22Rv1 (cell line): Measurements from ENCODE around the gene PPP6R3.

ENCODE experiments used
- H3K27ac ChIP-seq: fragments of 450-650 bp; 2 replicates; pipeline ENCODE4 v1.5.1; 2017
- ZFX ChIP-seq: fragments of 450-650 bp; IDR thresholded peaks from 2 replicates; pipeline ENCODE4 v1.6.1; 2017; ENCODE audit warnings: antibody characterized with exemption, borderline replicate concordance
- TF ChIP-seq, protein P1 (sequence below): fragments of 450-650 bp; IDR thresholded peaks from 2 replicates; pipeline ENCODE4 v1.5.1; 2017; ENCODE audit warnings: mild to moderate bottlenecking

Gene PPP6R3

DNA sequence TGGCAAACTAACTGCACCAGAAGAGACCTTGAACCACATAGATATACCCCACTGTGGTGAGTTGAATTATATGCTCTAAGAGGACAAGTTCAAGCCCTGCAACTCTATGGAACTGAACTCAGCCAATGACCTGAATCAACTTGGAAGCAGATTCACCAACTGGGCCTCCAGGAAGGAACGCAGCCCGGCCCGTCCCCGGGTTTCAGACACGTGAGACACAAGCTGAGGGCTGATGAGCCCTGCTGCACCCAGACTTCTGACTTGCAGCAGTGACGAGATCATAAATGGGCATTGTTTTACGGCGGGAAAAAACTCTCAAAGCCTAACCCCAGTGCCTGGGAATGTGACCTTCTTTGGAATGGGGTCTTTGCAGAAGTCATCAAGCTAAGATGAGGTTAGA, 195.3 kb downstream of the PPP6R3 start:
- TF ChIP-seq, protein P1, sequence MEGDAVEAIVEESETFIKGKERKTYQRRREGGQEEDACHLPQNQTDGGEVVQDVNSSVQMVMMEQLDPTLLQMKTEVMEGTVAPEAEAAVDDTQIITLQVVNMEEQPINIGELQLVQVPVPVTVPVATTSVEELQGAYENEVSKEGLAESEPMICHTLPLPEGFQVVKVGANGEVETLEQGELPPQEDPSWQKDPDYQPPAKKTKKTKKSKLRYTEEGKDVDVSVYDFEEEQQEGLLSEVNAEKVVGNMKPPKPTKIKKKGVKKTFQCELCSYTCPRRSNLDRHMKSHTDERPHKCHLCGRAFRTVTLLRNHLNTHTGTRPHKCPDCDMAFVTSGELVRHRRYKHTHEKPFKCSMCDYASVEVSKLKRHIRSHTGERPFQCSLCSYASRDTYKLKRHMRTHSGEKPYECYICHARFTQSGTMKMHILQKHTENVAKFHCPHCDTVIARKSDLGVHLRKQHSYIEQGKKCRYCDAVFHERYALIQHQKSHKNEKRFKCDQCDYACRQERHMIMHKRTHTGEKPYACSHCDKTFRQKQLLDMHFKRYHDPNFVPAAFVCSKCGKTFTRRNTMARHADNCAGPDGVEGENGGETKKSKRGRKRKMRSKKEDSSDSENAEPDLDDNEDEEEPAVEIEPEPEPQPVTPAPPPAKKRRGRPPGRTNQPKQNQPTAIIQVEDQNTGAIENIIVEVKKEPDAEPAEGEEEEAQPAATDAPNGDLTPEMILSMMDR = no peak

DNA sequence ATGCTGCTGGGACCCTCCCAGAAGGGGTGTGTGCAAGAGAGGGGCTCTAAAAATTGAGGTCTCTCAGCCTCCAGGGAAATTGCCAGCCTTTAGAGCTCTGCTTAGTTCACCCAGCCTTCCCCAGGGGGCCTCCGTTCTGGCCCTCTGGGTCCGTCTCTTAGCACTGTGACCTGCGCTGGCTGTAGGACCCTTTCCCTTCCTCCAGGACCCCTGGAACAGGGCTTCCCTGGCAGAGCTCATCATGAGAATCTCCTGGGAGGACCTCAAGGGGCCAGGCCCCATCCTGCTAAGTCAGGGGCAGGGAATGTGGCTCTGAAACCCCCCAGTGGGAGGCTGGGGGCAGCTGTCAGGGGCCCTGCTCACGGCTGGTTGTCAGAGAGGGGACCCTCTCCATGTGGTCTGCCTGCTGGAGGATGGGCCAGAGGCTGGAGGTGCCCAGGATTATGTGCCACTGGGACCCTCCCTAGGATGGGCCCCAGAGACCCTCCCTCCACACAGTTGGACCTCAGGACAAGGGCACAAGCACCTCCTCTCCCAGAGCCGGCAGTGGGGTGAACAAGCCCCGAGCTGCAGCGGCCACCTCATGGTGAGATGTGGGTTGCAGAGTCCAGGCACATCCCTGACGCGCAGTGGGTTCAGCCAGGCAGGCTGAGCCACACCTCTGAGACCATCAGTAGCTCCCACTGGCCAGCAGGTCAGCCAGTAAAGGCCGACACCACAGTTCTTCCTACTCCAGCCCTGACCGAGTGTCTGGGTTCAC, 196.6 kb downstream of the PPP6R3 start:
- TF ChIP-seq, protein P1 = no peak
- TF ChIP-seq ZFX = no peak
- no peak overlapping the region for H3K27ac ChIP-seq

More for the DNA sequence above, 195.3 kb downstream of the PPP6R3 start:
- no peak overlapping the region for H3K27ac ChIP-seq

DNA sequence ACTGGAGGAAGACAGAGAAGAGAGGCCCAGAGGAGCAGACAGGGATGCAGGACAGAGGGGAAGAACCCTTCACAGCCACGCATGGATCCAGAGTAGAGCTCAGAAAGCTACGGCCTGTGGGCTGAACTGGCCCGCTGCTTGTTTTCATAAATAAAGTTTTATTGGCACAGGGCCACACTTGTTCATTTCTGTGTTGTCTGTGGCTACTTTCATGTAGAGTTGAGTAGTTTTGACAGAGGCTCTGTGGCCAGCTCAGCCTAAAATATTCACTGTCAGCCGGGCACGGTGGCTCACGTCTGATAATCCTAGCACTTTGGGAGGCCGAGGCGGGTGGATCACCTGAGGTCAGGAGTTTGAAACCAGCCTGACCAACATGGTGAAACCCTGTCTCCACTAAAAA, 197.5 kb downstream of the PPP6R3 start:
- no peak overlapping the region for H3K27ac ChIP-seq
- TF ChIP-seq ZFX = no peak
- TF ChIP-seq, protein P1 = no peak

DNA sequence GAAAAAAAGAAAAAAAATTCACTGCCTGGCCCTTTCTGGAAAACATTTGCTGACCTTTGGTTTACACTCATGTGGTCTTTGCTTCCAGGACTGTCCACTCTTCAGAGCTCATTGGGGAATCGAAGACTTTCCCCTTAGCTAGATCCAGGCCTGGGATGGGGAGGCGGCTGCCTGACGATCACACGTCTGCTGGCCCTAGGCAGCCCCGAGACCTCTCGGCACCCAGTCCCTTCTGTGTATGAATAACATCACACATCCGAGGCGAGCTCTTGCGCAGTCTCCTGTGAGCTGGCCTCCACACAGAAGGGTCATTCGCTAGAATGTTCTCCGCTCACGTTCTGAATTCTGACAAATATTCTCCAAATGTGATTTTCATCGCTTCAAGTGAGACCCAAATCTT, 198.1 kb downstream of the PPP6R3 start:
- TF ChIP-seq ZFX = no peak
- TF ChIP-seq, protein P1 = no peak
- no peak overlapping the region for H3K27ac ChIP-seq

DNA sequence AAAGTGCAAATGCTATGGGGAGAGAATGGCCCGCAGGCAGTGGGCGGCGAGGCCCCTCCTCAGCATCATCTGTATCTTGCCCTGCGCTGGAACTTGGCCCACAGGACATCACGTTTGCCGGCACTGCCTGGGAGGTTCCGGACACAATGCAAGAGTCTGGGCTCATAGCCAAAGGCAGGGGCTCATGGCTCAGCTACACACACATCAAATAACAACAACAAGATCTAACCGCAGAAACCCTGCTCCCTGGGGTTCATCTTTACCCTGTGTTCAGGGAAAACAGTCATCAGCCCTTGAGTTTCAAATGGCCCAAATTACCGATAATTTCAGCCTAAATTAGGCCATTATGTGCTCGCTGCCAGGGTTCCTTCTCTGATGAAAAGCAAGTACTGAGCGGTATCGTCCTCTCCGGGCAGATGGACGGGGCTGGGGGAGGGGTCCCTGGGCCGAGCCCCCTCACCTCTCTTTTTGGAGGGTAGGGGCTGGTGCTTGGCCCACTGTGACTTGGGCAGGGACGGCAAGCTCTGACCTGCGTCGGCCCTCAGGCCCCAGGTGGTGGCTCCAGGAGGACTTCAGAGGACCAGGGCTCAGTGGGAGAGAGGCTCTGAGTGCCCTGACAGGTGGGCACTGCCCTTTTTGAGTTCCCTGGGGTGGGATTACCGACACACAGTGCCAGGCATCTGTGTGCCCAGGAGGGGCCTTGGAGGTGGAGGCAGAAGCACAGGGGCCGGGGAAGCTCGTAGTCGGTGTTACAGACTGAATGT, 198.8 kb downstream of the PPP6R3 start:
- TF ChIP-seq, protein P1 = no peak
- TF ChIP-seq ZFX = no peak
- no peak overlapping the region for H3K27ac ChIP-seq

DNA sequence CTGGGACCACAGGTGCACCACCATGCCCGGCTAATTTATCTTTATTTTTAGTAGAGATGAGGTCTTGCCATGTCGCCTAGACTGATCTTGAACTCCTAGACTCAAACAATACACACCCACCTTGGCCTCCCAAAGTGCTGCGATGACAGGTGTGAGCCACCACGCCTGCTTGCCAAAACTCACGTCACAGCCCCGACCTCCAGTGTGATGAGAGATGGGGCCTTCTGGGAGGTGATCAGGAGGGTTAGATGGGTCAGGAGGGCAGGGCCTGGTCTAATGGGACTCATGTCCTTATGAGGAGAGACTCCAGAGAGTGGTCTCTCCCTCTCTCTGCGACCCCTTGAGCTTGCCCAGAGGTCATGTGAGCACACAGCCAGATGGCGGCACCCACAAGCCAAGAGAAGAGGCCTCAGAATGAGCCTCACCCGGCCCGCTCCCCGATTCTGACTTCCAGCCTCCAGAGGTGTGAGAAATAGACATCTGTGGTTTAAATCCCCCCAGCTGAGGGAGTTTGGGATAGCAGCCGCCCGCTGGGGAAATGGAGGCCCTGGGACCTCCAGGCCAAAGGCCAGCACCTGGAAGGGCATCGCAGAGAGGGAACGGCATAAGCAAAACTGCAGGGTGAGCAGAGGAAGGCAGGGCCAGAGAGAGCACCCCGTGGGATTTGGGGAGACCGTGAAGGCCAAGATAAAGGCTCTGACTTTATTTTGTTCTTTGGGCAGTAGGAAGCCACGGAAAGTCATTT, 199.7 kb downstream of the PPP6R3 start:
- no peak overlapping the region for H3K27ac ChIP-seq
- TF ChIP-seq, protein P1 = no peak
- TF ChIP-seq ZFX = no peak
